ENCODE results near the gene ESPNL.

- TF ChIP-seq, protein P1, sequence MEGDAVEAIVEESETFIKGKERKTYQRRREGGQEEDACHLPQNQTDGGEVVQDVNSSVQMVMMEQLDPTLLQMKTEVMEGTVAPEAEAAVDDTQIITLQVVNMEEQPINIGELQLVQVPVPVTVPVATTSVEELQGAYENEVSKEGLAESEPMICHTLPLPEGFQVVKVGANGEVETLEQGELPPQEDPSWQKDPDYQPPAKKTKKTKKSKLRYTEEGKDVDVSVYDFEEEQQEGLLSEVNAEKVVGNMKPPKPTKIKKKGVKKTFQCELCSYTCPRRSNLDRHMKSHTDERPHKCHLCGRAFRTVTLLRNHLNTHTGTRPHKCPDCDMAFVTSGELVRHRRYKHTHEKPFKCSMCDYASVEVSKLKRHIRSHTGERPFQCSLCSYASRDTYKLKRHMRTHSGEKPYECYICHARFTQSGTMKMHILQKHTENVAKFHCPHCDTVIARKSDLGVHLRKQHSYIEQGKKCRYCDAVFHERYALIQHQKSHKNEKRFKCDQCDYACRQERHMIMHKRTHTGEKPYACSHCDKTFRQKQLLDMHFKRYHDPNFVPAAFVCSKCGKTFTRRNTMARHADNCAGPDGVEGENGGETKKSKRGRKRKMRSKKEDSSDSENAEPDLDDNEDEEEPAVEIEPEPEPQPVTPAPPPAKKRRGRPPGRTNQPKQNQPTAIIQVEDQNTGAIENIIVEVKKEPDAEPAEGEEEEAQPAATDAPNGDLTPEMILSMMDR (IDR thresholded peaks at IDR 0.05), result no peak
- no peak for TF ChIP-seq POLR2A (IDR thresholded peaks at IDR 0.05)
Observed at GRCh38 chr2:238055841-238056240, 44.3 kb upstream of the ESPNL start.
